NCI-H1048 (cell line): ENCODE data around the gene TMC2.

Experiments used
- DNase-seq: peaks from one replicate; lab custom pipeline; 2025; lab: John Stamatoyannopoulos, UW

TMC2 gene

GRCh38 chr20:2578475-2579192 lies 42.3 kb downstream of the TMC2 start:
- DNase-seq, result no peak

GRCh38 chr20:2585811-2586210 lies 49.4 kb downstream of the TMC2 start:
- DNase-seq, result no peak

GRCh38 chr20:2593756-2594155 lies 57.4 kb downstream of the TMC2 start:
- DNase-seq, result no peak

- DNase-seq, result no peak
These were observed 58.7 kb downstream of the TMC2 start for GRCh38 chr20:2595076-2595475.

GRCh38 chr20:2596673-2597279 lies 60.4 kb downstream of the TMC2 start:
- no peak for DNase-seq

- no peak for DNase-seq
These were observed 63.1 kb downstream of the TMC2 start for GRCh38 chr20:2599288-2600006.

GRCh38 chr20:2602046-2602735 lies 65.8 kb downstream of the TMC2 start:
- DNase-seq, result no peak

GRCh38 chr20:2602746-2603145 lies 66.4 kb downstream of the TMC2 start:
- no peak for DNase-seq

GRCh38 chr20:2603816-2604505 lies 67.6 kb downstream of the TMC2 start:
- no peak for DNase-seq

GRCh38 chr20:2604506-2604835 lies 68.1 kb downstream of the TMC2 start:
- DNase-seq, result no peak

- no peak for DNase-seq
These were observed 70.2 kb downstream of the TMC2 start for GRCh38 chr20:2606507-2607006.

GRCh38 chr20:2610326-2610725 lies 74.0 kb downstream of the TMC2 start:
- DNase-seq, result no peak

- no peak for DNase-seq
These were observed 74.8 kb downstream of the TMC2 start for GRCh38 chr20:2610941-2611720.

GRCh38 chr20:2612073-2612472 lies 75.7 kb downstream of the TMC2 start:
- DNase-seq, result no peak

- DNase-seq, result no peak
These were observed 80.3 kb downstream of the TMC2 start for GRCh38 chr20:2616634-2617033.

- no peak for DNase-seq
These were observed 80.8 kb downstream of the TMC2 start for GRCh38 chr20:2617099-2617714.

- DNase-seq, result no peak
These were observed 82.4 kb downstream of the TMC2 start for GRCh38 chr20:2618815-2619214.

- no peak for DNase-seq
These were observed 83.0 kb downstream of the TMC2 start for GRCh38 chr20:2619337-2619736.

GRCh38 chr20:2619961-2620595 lies 83.7 kb downstream of the TMC2 start:
- DNase-seq, result no peak

- DNase-seq, result no peak
These were observed 87.8 kb downstream of the TMC2 start for GRCh38 chr20:2624190-2624589.
